SIG-M5 treated with dmso at 0.1 percent for 504 hours (cell line): Measurements from ENCODE around the gene ALPP.
"Not testable (repeated sequence)": the region's sequence is repeated elsewhere in the genome, so short reads cannot be mapped to it uniquely, and the experiment has no call there.

Experiments
- DNase-seq: peaks from one replicate; lab custom pipeline; 2025; ENCODE audit not compliant: unreplicated experiment; lab: John Stamatoyannopoulos, UW

The ALPP gene

GRCh38 chr2:232379610-232380590, 1.3 kb downstream of the ALPP start:
- DNase-seq = not testable (repeated sequence)

DNA sequence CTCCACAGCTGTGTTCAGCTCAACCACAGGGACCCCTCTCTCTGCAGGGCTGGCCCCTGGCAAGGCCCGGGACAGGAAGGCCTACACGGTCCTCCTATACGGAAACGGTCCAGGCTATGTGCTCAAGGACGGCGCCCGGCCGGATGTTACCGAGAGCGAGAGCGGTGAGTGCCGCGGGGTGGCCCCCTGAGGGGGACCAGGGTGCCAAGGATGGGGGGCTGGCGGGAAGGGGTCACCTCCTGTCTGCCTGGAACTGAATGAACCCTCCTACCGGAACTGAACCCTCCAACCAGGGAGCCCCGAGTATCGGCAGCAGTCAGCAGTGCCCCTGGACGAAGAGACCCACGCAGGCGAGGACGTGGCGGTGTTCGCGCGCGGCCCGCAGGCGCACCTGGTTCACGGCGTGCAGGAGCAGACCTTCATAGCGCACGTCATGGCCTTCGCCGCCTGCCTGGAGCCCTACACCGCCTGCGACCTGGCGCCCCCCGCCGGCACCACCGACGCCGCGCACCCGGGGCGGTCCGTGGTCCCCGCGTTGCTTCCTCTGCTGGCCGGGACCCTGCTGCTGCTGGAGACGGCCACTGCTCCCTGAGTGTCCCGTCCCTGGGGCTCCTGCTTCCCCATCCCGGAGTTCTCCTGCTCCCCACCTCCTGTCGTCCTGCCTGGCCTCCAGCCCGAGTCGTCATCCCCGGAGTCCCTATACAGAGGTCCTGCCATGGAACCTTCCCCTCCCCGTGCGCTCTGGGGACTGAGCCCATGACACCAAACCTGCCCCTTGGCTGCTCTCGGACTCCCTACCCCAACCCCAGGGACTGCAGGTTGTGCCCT, 2.9 kb downstream of the ALPP start:
- not testable (repeated sequence) for DNase-seq

- no peak for DNase-seq
These were observed 4.0 kb downstream of the ALPP start for GRCh38 chr2:232382331-232383225.

DNA sequence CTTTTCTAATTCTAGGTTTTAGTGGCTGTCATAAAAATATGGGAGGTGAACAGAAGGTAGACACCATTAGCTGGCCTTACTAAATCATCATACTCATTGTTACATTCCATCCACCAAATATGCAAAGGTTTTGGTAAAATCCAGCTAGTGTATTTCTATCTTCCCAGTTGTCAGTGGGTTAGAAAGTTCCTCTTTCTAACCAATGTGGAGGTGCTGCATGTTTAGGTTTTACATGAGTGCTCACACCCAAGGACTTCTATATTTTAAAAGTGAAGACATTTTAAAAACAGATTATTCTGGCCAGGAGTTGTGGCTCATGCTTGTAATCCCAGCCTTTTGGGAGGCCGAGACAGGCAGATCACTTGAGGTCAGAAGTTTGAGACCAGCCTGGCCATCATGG, 5.9 kb downstream of the ALPP start:
- DNase-seq = no peak

DNA sequence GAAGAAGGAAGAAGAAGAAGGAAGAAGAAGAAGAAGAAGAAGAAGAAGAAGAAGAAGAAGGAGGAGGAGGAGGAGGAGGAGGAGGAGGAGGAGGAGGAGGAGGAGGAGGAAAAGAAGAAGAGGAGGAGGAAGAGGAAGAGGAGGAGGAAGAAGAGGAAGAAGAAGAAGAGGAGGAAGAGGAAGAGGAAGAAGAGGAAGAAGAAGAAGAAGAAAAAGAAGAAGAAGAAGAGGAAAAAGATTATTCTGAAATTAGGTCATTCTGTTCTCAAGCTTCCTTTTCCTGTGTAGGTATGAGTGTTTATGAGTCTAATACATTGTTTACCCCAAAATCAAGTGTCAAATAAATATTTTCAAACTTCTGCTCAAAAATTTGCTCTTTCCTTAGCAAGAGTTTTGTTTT, 6.5 kb downstream of the ALPP start:
- DNase-seq = not testable (repeated sequence)

GRCh38 chr2:232385660-232386489, 7.3 kb downstream of the ALPP start:
- no peak for DNase-seq

- no peak for DNase-seq
These were observed 7.9 kb downstream of the ALPP start for GRCh38 chr2:232386490-232386739.

- no peak for DNase-seq
These were observed 8.3 kb downstream of the ALPP start for GRCh38 chr2:232386740-232387450.

DNA sequence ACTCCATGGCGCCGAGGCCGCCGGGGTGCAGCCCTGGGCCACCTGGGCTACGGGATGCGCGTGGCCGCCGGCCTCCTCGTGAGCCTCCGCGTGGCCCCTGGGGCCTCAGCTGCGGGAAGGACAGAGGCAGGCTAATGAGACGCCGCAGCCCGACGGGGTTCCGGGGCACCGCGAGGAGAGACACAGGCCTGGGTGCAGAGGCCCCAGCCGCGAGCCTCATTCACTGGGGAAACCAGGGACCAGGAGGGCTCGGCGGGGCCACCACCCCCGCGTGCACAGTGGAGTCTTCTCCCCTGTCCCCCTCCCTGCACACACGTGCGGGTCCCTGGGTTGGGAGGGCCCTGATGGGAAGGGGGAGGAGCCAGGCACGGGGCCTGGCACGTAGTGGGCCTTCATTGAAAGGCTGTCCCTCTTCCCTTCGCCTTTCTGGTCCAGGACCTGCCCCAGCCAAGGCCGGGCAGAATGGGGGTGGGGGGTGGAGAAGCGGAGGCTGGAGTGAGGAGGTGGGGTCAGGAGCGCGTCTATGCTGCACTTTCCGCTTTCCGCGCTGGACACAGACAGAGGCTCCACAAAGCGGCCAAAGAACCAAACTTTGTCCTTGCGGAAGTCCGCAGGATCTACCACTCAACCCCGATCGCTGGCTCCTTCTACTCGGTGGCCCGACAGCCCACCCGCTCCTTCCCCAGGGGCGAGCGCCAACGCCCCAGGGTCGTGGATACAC, 9.1 kb downstream of the ALPP start:
- no peak for DNase-seq

GRCh38 chr2:232388324-232388891, 9.9 kb downstream of the ALPP start:
- DNase-seq = no peak

DNA sequence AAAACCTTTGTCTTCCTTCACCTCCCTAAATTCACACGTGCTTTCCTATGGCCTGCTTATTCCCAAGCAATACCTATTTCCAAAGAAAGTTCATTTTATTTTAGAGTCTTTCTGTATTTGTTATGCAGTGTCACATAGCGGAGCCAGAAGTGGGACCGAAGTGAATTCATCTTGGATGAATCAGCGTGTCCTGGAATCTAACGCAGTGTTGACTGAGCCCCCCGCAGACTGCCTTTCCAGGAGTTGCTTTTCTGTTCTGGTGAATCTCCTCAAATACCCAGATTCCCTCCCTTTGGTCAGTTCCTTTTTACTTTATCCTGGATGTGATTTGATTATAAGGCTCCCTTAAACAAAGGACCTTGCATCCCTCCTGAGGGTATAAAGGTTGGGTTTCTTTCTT, 10.8 kb downstream of the ALPP start:
- DNase-seq = no peak

- no peak for DNase-seq
These were observed 12.1 kb downstream of the ALPP start for GRCh38 chr2:232390661-232391060.

- DNase-seq = no peak
These were observed 15.0 kb downstream of the ALPP start for GRCh38 chr2:232393556-232393955.

DNA sequence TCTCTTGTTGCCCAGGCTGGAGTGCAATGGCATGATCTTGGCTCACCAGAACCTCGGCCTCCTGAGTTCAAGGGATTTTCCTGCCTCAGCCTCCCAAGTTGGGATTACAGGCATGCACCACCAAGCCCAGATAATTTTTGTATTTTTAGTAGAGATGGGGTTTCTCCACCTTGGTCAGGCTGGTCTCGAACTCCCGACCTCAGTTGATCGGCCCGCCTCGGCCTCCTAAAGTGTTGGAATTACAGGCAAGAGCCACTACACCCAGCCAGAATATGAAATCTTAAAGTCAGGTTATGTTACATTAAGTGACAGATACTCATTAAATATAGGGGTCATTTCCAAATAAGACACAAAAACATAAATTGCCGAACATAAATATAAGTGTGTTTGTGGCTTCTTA, 15.9 kb downstream of the ALPP start:
- not testable (repeated sequence) for DNase-seq

GRCh38 chr2:232395586-232395985, 17.0 kb downstream of the ALPP start:
- DNase-seq = peak; percentile 23

GRCh38 chr2:232396683-232397082, 18.1 kb downstream of the ALPP start:
- no peak for DNase-seq

GRCh38 chr2:232398293-232399034, 19.9 kb downstream of the ALPP start:
- DNase-seq = no peak
